ENCODE results near the gene REV3L.
"Not testable (repeated sequence)": the region's sequence is repeated elsewhere in the genome, so short reads cannot be mapped to it uniquely, and the experiment has no call there.

REV3L gene

GRCh38 chr6:111494951-111495635, 12.1 kb upstream of the REV3L start:
- DNase-seq (ENCODE audit: low spot score): no peak

GRCh38 chr6:111492499-111492898, 9.5 kb upstream of the REV3L start:
- DNase-seq (ENCODE audit: low spot score): no peak

- DNase-seq (ENCODE audit: low spot score): no peak
Observed at GRCh38 chr6:111490067-111490466, 7.0 kb upstream of the REV3L start.

- DNase-seq (ENCODE audit: low spot score): no peak
Observed at GRCh38 chr6:111487661-111488060, 4.6 kb upstream of the REV3L start.

GRCh38 chr6:111486921-111487320, 3.9 kb upstream of the REV3L start:
- no peak for DNase-seq (ENCODE audit: low spot score)

GRCh38 chr6:111486475-111486874, 3.5 kb upstream of the REV3L start:
- DNase-seq (ENCODE audit: low spot score): no peak

- DNase-seq (ENCODE audit: low spot score): no peak
Observed at GRCh38 chr6:111485342-111485741, 2.3 kb upstream of the REV3L start.

GRCh38 chr6:111484633-111484930, 1.6 kb upstream of the REV3L start:
- DNase-seq (ENCODE audit: low spot score): no peak

- DNase-seq (ENCODE audit: low spot score): peak; percentile 83
Observed at GRCh38 chr6:111483736-111484632, 966 bp upstream of the REV3L start.

- peak; percentile 33 for DNase-seq (ENCODE audit: low spot score)
Observed at GRCh38 chr6:111482188-111482958, 645 bp downstream of the REV3L start.

- no peak for DNase-seq (ENCODE audit: low spot score)
Observed at GRCh38 chr6:111481836-111482187, 1.2 kb downstream of the REV3L start.

GRCh38 chr6:111480988-111481822, 1.8 kb downstream of the REV3L start:
- no peak for DNase-seq (ENCODE audit: low spot score)

- peak; percentile 33 for DNase-seq (ENCODE audit: low spot score)
Observed at GRCh38 chr6:111478749-111479148, 4.3 kb downstream of the REV3L start.

GRCh38 chr6:111478064-111478476, 4.9 kb downstream of the REV3L start:
- no peak for DNase-seq (ENCODE audit: low spot score)

- no peak for DNase-seq (ENCODE audit: low spot score)
Observed at GRCh38 chr6:111477481-111477938, 5.5 kb downstream of the REV3L start.

GRCh38 chr6:111476061-111476460, 7.0 kb downstream of the REV3L start:
- DNase-seq (ENCODE audit: low spot score): not testable (repeated sequence)

GRCh38 chr6:111474771-111475170, 8.2 kb downstream of the REV3L start:
- DNase-seq (ENCODE audit: low spot score): no peak

GRCh38 chr6:111474106-111474505, 8.9 kb downstream of the REV3L start:
- DNase-seq (ENCODE audit: low spot score): no peak

- DNase-seq (ENCODE audit: low spot score): no peak
Observed at GRCh38 chr6:111472933-111473435, 10.0 kb downstream of the REV3L start.

GRCh38 chr6:111471958-111472357, 11.1 kb downstream of the REV3L start:
- DNase-seq (ENCODE audit: low spot score): no peak

- DNase-seq (ENCODE audit: low spot score): no peak
Observed at GRCh38 chr6:111471533-111471932, 11.5 kb downstream of the REV3L start.

- DNase-seq (ENCODE audit: low spot score): no peak
Observed at GRCh38 chr6:111470991-111471390, 12.0 kb downstream of the REV3L start.

Data from HuH-7 (cell line).